Fibroblast of lung (primary cell): ENCODE data around the gene TMEM178B. TPM values are rescaled to one million over a fixed set of nuclear protein-coding genes. Genes with fewer than 3 reads are reported as not detected.

Source experiments
- DNase-seq, 2 donors: peaks; one replicate each; pipeline versions ENCODE4 v3.0.0 to v3.0.0-alpha.2; 2010; ENCODE audit warnings: low read depth in 2 of 2
- H2AFZ ChIP-seq: 2 replicates; pipeline ENCODE4 v1.5.1; 2012; ENCODE audit warnings: low read length, control low read depth, inconsistent platforms
- H3K27ac ChIP-seq: 2 replicates; pipeline ENCODE4 v1.5.1; 2011; ENCODE audit warnings: low read length, control low read depth; ENCODE audit not compliant: insufficient read depth
- H3K27me3 ChIP-seq: 2 replicates; pipeline ENCODE4 v1.5.1; 2011; ENCODE audit warnings: mild to moderate bottlenecking, low read length; ENCODE audit not compliant: control insufficient read depth, insufficient read depth
- H3K36me3 ChIP-seq: 2 replicates; pipeline ENCODE4 v1.5.1; 2011; ENCODE audit warnings: low read length; ENCODE audit not compliant: control insufficient read depth, insufficient read depth
- H3K4me1 ChIP-seq: 2 replicates; pipeline ENCODE4 v1.5.1; 2011; ENCODE audit warnings: low read length; ENCODE audit not compliant: control insufficient read depth, insufficient read depth; ENCODE audit errors: extremely low read depth
- H3K4me2 ChIP-seq: 2 replicates; pipeline ENCODE4 v1.5.1; 2011; ENCODE audit warnings: low read length, control low read depth; ENCODE audit not compliant: insufficient read depth; ENCODE audit errors: extremely low read depth
- H3K4me3 ChIP-seq, 4 experiments: fragments of 200-600 bp in 1 of 4; sonication (generic) in 1 of 4; replicated peaks in 1 of 4; 2 replicates each; pipeline ENCODE4 v1.5.1; 2011 to 2016; ENCODE audit warnings: low read length in 4 of 4, low read depth in 3 of 4, mild to moderate bottlenecking in 3 of 4, control low read depth in 2 of 4, inconsistent platforms in 1 of 4, mixed read lengths in 1 of 4; ENCODE audit not compliant: insufficient read depth in 1 of 4; ENCODE audit errors: control extremely low read depth in 1 of 4
- H3K79me2 ChIP-seq: 2 replicates; pipeline ENCODE4 v1.5.1; 2012; ENCODE audit warnings: mild to moderate bottlenecking, low read length, inconsistent platforms; ENCODE audit not compliant: control insufficient read depth, insufficient read depth
- H3K9ac ChIP-seq: 2 replicates; pipeline ENCODE4 v1.5.1; 2011; ENCODE audit warnings: mild to moderate bottlenecking, low read length, control low read depth; ENCODE audit not compliant: insufficient read depth
- H3K9me3 ChIP-seq: 2 replicates; pipeline ENCODE4 v1.5.1; 2012; ENCODE audit warnings: low read depth, low read length; ENCODE audit not compliant: control insufficient read depth, insufficient read depth
- H4K20me1 ChIP-seq: 2 replicates; pipeline ENCODE4 v1.5.1; 2011; ENCODE audit warnings: low read length; ENCODE audit not compliant: control insufficient read depth, insufficient read depth; ENCODE audit errors: extremely low read depth
- CTCF ChIP-seq, 2 donors: IDR thresholded peaks in 1 of 2; conservative IDR thresholded peaks in 1 of 2; 1 replicate in 1 of 2; 2 replicates in 1 of 2; pipeline ENCODE4 v1.5.1; 2011 to 2012; ENCODE audit warnings: low read length in 2 of 2, control low read depth in 1 of 2, inconsistent platforms in 1 of 2, low read depth in 1 of 2, mild to moderate bottlenecking in 1 of 2
- EZH2 ChIP-seq: IDR thresholded peaks from 2 replicates; pipeline ENCODE4 v1.5.1; 2012; ENCODE audit warnings: low read length, control low read depth, mild to moderate bottlenecking; ENCODE audit errors: missing control alignments
- polyA plus RNA-seq, 2 donors: library from polyadenylated mRNA; depleted of rRNA in 1 of 2; stranded (reverse) in 1 of 2; unstranded in 1 of 2; fragments of >200 nt; gene quantifications; 2 replicates each; pipeline ENCODE4 v1.2.1, GENCODE V29; 2011 to 2012; ENCODE audit warnings: missing spikeins in 1 of 2
- total RNA-seq: library from RNA; depleted of rRNA; stranded (reverse); fragments of >200 nt; gene quantifications from 2 replicates; pipeline ENCODE4 v1.2.1, GENCODE V29; 2014

TMEM178B gene
- total and polyA plus RNA-seq, 2 donors (not counting 1 experiment from before 2014, with no cell fraction given): under 0.01 to 0.14 TPM

DNA sequence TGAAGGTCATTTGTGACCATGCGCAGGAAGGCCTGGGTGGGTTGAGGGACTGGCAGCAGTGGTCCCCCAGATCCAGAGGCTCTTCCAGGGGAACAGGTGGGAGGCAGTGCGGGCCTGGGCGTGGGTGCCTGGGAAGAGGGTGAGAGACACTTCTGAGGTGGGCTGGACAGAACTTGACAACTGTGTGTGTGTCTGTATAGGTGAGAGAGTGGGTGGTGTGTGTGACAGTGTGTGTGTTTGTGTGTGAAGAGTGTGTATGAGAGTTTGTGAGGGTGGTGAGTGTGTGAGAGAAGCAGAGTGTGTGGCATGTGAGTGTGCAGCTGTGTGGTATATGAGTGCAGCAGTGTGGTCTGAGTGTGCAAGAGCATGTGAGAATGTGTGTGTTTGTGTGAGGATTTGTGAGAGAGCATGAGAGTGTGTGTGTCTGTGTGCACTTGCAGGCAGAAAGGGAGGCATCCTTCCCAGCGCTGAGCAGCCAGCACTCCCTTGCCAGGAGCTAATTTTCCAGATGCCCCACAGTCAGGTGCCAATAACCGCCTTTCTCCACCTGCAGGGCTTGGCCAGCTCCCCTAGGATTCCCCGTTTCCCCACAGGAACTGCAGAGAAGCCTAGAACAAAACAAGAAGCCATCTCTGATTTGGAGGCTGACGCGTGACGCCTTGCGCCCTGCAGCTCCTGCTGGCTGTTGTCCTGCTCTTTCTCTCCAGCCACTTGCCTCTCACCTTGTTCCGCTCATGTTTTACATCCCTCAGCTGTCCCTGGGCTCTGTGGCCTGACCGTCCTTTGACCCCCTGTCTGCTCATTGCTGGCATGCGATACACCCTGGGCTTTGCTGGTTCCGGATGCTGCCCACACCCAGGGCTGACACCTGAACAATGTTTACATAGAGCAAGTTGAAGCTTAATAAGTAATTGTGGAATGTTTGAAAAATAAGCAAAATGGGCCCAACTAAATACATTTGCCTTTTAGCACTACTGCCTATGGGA, 88.0 kb downstream of the TMEM178B start:
- Histone ChIP-seq H3K27me3 (no peaks in the 10 kb centered on the region), H3K4me2 (no peak overlapping the region), H3K9me3 (no peaks in the 10 kb centered on the region), H3K79me2 (no peaks in the 10 kb centered on the region), H3K4me3 (no peak overlapping the region), H3K4me1 (peaks cover 2% of the 10 kb centered on the region), H2AFZ (no peak overlapping the region), H3K9ac (no peak overlapping the region), H4K20me1 (no peaks in the 10 kb centered on the region), H3K36me3 (no peaks in the 10 kb centered on the region), H3K27ac (no peak overlapping the region)
- no peak for DNase-seq
- TF ChIP-seq EZH2 (no peak), CTCF (conservative IDR thresholded peaks at IDR 0.05 in 1 of 2, IDR thresholded peaks at IDR 0.05 in 1 of 2; ENCODE audit: low read depth in 1 of 2, low read length in 2 of 2) (no peak)

- H3K4me3 ChIP-seq: no peak overlapping the region
- H2AFZ ChIP-seq: no peak overlapping the region
- no peak overlapping the region for H3K9ac ChIP-seq
- no peak for DNase-seq
- TF ChIP-seq CTCF (conservative IDR thresholded peaks at IDR 0.05 in 1 of 2, IDR thresholded peaks at IDR 0.05 in 1 of 2; ENCODE audit: low read depth in 1 of 2, low read length in 2 of 2) (no peak), EZH2 (no peak)
- H4K20me1 ChIP-seq: no peaks in the 10 kb centered on the region
- H3K27me3 ChIP-seq: no peaks in the 10 kb centered on the region
- H3K27ac ChIP-seq: no peak overlapping the region
- H3K79me2 ChIP-seq: no peaks in the 10 kb centered on the region
- H3K4me1 ChIP-seq: no peaks in the 10 kb centered on the region
- no peak overlapping the region for H3K4me2 ChIP-seq
- no peaks in the 10 kb centered on the region for H3K9me3 ChIP-seq
- H3K36me3 ChIP-seq: no peaks in the 10 kb centered on the region
These were observed 91.7 kb downstream of the TMEM178B start for GRCh38 chr7:141165521-141165920.

GRCh38 chr7:141166926-141167325, 93.1 kb downstream of the TMEM178B start:
- Histone ChIP-seq H2AFZ (no peak overlapping the region), H3K4me2 (no peak overlapping the region), H3K79me2 (no peaks in the 10 kb centered on the region), H3K9me3 (no peaks in the 10 kb centered on the region), H3K27ac (no peak overlapping the region), H3K4me1 (no peaks in the 10 kb centered on the region), H3K36me3 (no peaks in the 10 kb centered on the region), H3K4me3 (no peak overlapping the region), H4K20me1 (no peaks in the 10 kb centered on the region), H3K9ac (no peak overlapping the region), H3K27me3 (no peaks in the 10 kb centered on the region)
- no peak for TF ChIP-seq EZH2
- TF ChIP-seq CTCF (conservative IDR thresholded peaks at IDR 0.05 in 1 of 2, IDR thresholded peaks at IDR 0.05 in 1 of 2; ENCODE audit: low read depth in 1 of 2, low read length in 2 of 2): no peak
- no peak for DNase-seq
